Left ventricle myocardium inferior (tissue), 1 donor: ENCODE data around the gene SMPDL3A. TPM values are rescaled to one million over a fixed set of nuclear protein-coding genes. Genes with fewer than 3 reads are reported as not detected.

Source experiments
- DNase-seq: peaks from one replicate; pipeline ENCODE4 v3.0.0-alpha.2; 2020
- H3K27ac ChIP-seq: fragments of 200-600 bp; replicated peaks from 2 replicates; pipeline ENCODE4 v1.8.0; 2021
- H3K27me3 ChIP-seq: fragments of 200-600 bp; 2 replicates; pipeline ENCODE4 v1.8.0; 2021; ENCODE audit warnings: low read depth
- H3K36me3 ChIP-seq: fragments of 200-600 bp; 2 replicates; pipeline ENCODE4 v1.8.0; 2021
- H3K4me1 ChIP-seq: fragments of 200-600 bp; 2 replicates; pipeline ENCODE4 v1.8.0; 2021
- H3K4me3 ChIP-seq: fragments of 200-600 bp; 2 replicates; pipeline ENCODE4 v1.8.0; 2021; ENCODE audit warnings: mild to moderate bottlenecking, moderate library complexity
- H3K9me3 ChIP-seq: fragments of 200-600 bp; replicated peaks from 2 replicates; pipeline ENCODE4 v1.8.0; 2021
- CTCF ChIP-seq: fragments of 200-600 bp; IDR thresholded peaks from 2 replicates; pipeline ENCODE4 v1.8.0; 2021; ENCODE audit warnings: antibody characterized with exemption, mild to moderate bottlenecking, borderline replicate concordance
- intact Hi-C: fragments of 100-400 bp; cut with micrococcal nuclease; formaldehyde crosslinking; loops from one replicate; pipeline ENCODE4 v1.11.0; 2022
- total RNA-seq: library from RNA; stranded (reverse); fragmentation: NEBNext Ultra II Directional; extraction: Animal tissue kit (Norgen Biotek cat#: 25700); gene quantifications from one replicate; pipeline ENCODE4 v1.2.1, GENCODE V29; 2021
- donor health status: DM: no; HTN: yes; CAD: no; lungs with severe emphysema.

SMPDL3A gene
- total RNA-seq, 1 donor from 2014 or later: 3.8 TPM

GRCh38 chr6:122825163-122825562, 36.1 kb downstream of the SMPDL3A start:
- Histone ChIP-seq H3K27ac (no peak overlapping the region), H3K4me1 (no peaks in the 10 kb centered on the region), H3K4me3 (no peak overlapping the region), H3K9me3 (no peaks in the 10 kb centered on the region), H3K36me3 (no peaks in the 10 kb centered on the region), H3K27me3 (peaks cover 26% of the 10 kb centered on the region)
- no peak for DNase-seq
- intact Hi-C loops: no loop called here
- no peak for TF ChIP-seq CTCF

DNA sequence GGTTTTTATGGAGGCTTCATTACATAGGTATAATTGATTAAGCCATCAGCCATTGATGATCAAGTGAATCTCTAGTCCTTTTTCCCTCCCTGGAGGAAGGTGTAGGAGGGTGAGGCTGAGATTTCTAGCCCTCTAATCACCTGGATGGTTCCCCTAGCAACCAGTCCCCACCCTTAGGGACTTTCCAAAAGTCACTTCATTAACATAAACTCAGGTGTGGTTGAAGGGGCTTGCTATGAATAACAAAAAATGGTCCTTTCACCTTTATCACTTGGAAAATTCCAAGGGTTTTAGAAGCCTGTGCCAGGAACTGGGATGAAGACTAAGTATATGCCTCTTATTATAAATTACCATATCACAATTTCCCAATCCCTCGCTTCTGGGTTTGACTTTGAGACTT, 40.4 kb downstream of the SMPDL3A start:
- Histone ChIP-seq H3K4me1 (no peaks in the 10 kb centered on the region), H3K4me3 (no peak overlapping the region)
- no peak for TF ChIP-seq CTCF

GRCh38 chr6:122831511-122831910, 42.5 kb downstream of the SMPDL3A start:
- TF ChIP-seq CTCF: no peak
- no peaks in the 10 kb centered on the region for H3K9me3 ChIP-seq
- intact Hi-C loops: no loop called here
- H3K4me3 ChIP-seq: no peak overlapping the region
- no peaks in the 10 kb centered on the region for H3K4me1 ChIP-seq
- DNase-seq: no peak
- no peak overlapping the region for H3K27ac ChIP-seq
- no peaks in the 10 kb centered on the region for H3K36me3 ChIP-seq
- peaks cover 39% of the 10 kb centered on the region for H3K27me3 ChIP-seq

More for the DNA sequence above, 40.4 kb downstream of the SMPDL3A start:
- H3K27ac ChIP-seq: no peak overlapping the region
- no peaks in the 10 kb centered on the region for H3K9me3 ChIP-seq
- DNase-seq: no peak
- intact Hi-C loops: no loop called here
- peaks cover 32% of the 10 kb centered on the region for H3K27me3 ChIP-seq
- no peaks in the 10 kb centered on the region for H3K36me3 ChIP-seq

GRCh38 chr6:122832459-122832858, 43.4 kb downstream of the SMPDL3A start:
- no peak for DNase-seq
- TF ChIP-seq CTCF: no peak
- peaks cover 46% of the 10 kb centered on the region for H3K27me3 ChIP-seq
- H3K4me1 ChIP-seq: no peaks in the 10 kb centered on the region
- intact Hi-C loops: no loop called here
- no peak overlapping the region for H3K27ac ChIP-seq
- H3K9me3 ChIP-seq: no peaks in the 10 kb centered on the region
- no peaks in the 10 kb centered on the region for H3K36me3 ChIP-seq
- no peak overlapping the region for H3K4me3 ChIP-seq

DNA sequence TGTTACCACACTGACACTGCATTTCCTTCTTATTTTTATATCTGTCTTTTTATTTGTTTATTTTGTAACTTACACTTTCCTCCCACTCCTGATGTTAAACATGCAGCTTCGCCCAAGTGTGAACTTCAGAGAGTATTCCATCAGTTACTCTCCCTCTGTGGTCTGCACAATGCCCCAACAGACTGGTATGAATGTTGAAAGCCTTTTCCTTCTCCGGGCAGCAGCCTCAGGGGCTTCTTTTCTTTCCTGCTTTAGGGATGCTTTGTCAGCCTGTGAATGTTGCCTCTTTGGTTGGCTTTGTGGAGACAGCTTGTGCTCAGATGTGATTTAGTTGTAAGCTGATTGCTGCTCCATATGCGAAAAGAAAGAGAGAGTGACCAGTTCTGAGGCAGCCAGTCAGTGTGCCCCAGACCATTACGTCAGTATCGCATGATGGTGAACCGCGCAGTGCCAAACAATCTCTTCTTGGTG, 44.0 kb downstream of the SMPDL3A start:
- Histone ChIP-seq H3K36me3 (no peaks in the 10 kb centered on the region), H3K27me3 (peaks cover 44% of the 10 kb centered on the region), H3K4me1 (no peaks in the 10 kb centered on the region), H3K9me3 (no peaks in the 10 kb centered on the region), H3K4me3 (no peak overlapping the region), H3K27ac (no peak overlapping the region)
- intact Hi-C loops: no loop called here
- DNase-seq: no peak
- no peak for TF ChIP-seq CTCF
